Neuronal stem cell (in vitro differentiated cells): ENCODE data around the gene NTF4.
A peak's percentile ranks its signal among the peaks of the same experiment; 100 is the strongest.

ENCODE experiments used
- DNase-seq: peaks from one replicate; pipeline ENCODE4 v3.0.0-alpha.2; 2013; ENCODE audit warnings: low spot score
- H2AFZ ChIP-seq: one replicate; pipeline ENCODE4 v1.6.1; 2013; ENCODE audit warnings: mild to moderate bottlenecking, low read length, inconsistent platforms
- H2AK5ac ChIP-seq: 2 replicates; pipeline ENCODE4 v1.6.1; 2013; ENCODE audit warnings: low read depth, mild to moderate bottlenecking, inconsistent platforms, low read length, moderate library complexity, mixed read lengths
- H2BK120ac ChIP-seq: 2 replicates; pipeline ENCODE4 v1.6.1; 2013; ENCODE audit warnings: low read depth, mild to moderate bottlenecking, inconsistent platforms, low read length, moderate library complexity, mixed read lengths
- H2BK12ac ChIP-seq: one replicate; pipeline ENCODE4 v1.6.1; 2013; ENCODE audit warnings: low read length, inconsistent platforms
- H2BK15ac ChIP-seq: 2 replicates; pipeline ENCODE4 v1.6.1; 2013; ENCODE audit warnings: mild to moderate bottlenecking, low read length, inconsistent platforms, mixed read lengths
- H2BK5ac ChIP-seq: one replicate; pipeline ENCODE4 v1.6.1; 2013; ENCODE audit warnings: inconsistent platforms, mild to moderate bottlenecking, low read length, moderate library complexity
- H3K14ac ChIP-seq: one replicate; pipeline ENCODE4 v1.6.1; 2013; ENCODE audit warnings: low read length, inconsistent platforms
- H3K18ac ChIP-seq: 2 replicates; pipeline ENCODE4 v1.6.1; 2013; ENCODE audit warnings: low read length, inconsistent platforms
- H3K23ac ChIP-seq: 2 replicates; pipeline ENCODE4 v1.6.1; 2013; ENCODE audit warnings: low read depth, mild to moderate bottlenecking, mixed read lengths, low read length, inconsistent platforms; ENCODE audit not compliant: poor library complexity
- H3K27ac ChIP-seq: replicated peaks from 3 replicates; pipeline ENCODE4 v1.5.1; 2013; ENCODE audit warnings: low read length, inconsistent platforms
- H3K27me3 ChIP-seq, 3 experiments: 2 replicates each; pipeline ENCODE4 v1.6.1; 2013; ENCODE audit warnings: low read length in 3 of 3, mild to moderate bottlenecking in 2 of 3, inconsistent platforms in 1 of 3, low read depth in 1 of 3, mixed read lengths in 1 of 3, moderate library complexity in 1 of 3; ENCODE audit not compliant: control insufficient read depth in 3 of 3, insufficient read depth in 3 of 3
- H3K36me3 ChIP-seq, 2 donors: replicated peaks in 1 of 2; 2 replicates each; pipeline ENCODE4 v1.6.1; 2013; ENCODE audit warnings: low read length in 2 of 2; ENCODE audit not compliant: control insufficient read depth in 2 of 2, insufficient read depth in 2 of 2
- H3K4ac ChIP-seq: 2 replicates; pipeline ENCODE4 v1.6.1; 2013; ENCODE audit warnings: inconsistent platforms, mild to moderate bottlenecking, low read length, moderate library complexity
- H3K4me1 ChIP-seq, 2 donors: 1 replicate in 1 of 2; 2 replicates in 1 of 2; pipeline ENCODE4 v1.6.1; 2013; ENCODE audit warnings: low read length in 2 of 2, low read depth in 1 of 2; ENCODE audit not compliant: control insufficient read depth in 2 of 2, insufficient read depth in 1 of 2
- H3K4me2 ChIP-seq: one replicate; pipeline ENCODE4 v1.6.1; 2013; ENCODE audit warnings: mild to moderate bottlenecking, low read length, inconsistent platforms; ENCODE audit not compliant: insufficient read depth, poor library complexity, severe bottlenecking
- H3K4me3 ChIP-seq, 2 donors: 2 replicates each; pipeline ENCODE4 v1.5.1; 2013; ENCODE audit warnings: low read length in 2 of 2, mild to moderate bottlenecking in 2 of 2, inconsistent platforms in 1 of 2, moderate library complexity in 1 of 2
- H3K79me1 ChIP-seq: one replicate; pipeline ENCODE4 v1.6.1; 2013; ENCODE audit warnings: low read depth, mild to moderate bottlenecking, inconsistent platforms, low read length, moderate library complexity
- H3K9ac ChIP-seq: one replicate; pipeline ENCODE4 v1.6.1; 2013; ENCODE audit warnings: mild to moderate bottlenecking, low read depth, low read length, inconsistent platforms; ENCODE audit not compliant: poor library complexity
- H3K9me3 ChIP-seq, 2 donors: replicated peaks in 1 of 2; 2 replicates each; pipeline versions ENCODE3 to v1.6.1; 2013; ENCODE audit warnings: low read length in 2 of 2, mild to moderate bottlenecking in 2 of 2, inconsistent platforms in 1 of 2, low read depth in 1 of 2, mixed read lengths in 1 of 2, moderate library complexity in 1 of 2; ENCODE audit not compliant: control insufficient read depth in 2 of 2, insufficient read depth in 1 of 2
- H4K8ac ChIP-seq: one replicate; pipeline ENCODE4 v1.6.1; 2013; ENCODE audit warnings: low read depth, mild to moderate bottlenecking, inconsistent platforms, low read length, moderate library complexity
- H4K91ac ChIP-seq: one replicate; pipeline ENCODE4 v1.6.1; 2013; ENCODE audit warnings: low read length, low read depth, mild to moderate bottlenecking, inconsistent platforms; ENCODE audit not compliant: poor library complexity
- WGBS, 2 donors: extraction: QIAGEN DNeasy Blood & Tissue Kit; methylation state at CpG; one replicate each; pipeline ENCODE4 v1.1.7; 2013; ENCODE audit warnings: missing lambda C conversion rate in 2 of 2, mixed read lengths in 1 of 2; ENCODE audit not compliant: insufficient read length in 2 of 2, insufficient replicate concordance in 1 of 2; ENCODE audit errors: extremely low coverage in 2 of 2; 5-methylcytosine and 5-hydroxymethylcytosine counted together

NTF4 gene

GRCh38 chr19:49017666-49018351, 46.8 kb downstream of the NTF4 start:
- H3K4me3 ChIP-seq: peak overlapping the region in 1 of 2 donors; percentile 72
- H2AFZ ChIP-seq: no peak overlapping the region
- peaks cover 9% of the 10 kb centered on the region in 2 donors for H3K4me1 ChIP-seq
- H2BK120ac ChIP-seq: no peak overlapping the region
- WGBS, 2 donors: no CpG with 5 or more reads among the region's 62 CpGs
- peaks cover 0 to 25% (median 0%) of the 10 kb centered on the region in 3 experiments for H3K27me3 ChIP-seq
- H2BK12ac ChIP-seq: no peak overlapping the region
- no peak for DNase-seq
- H2BK15ac ChIP-seq: no peak overlapping the region
- H3K36me3 ChIP-seq: peaks cover 15 to 39% of the 10 kb centered on the region in 2 donors
- no peaks in the 10 kb centered on the region for H3K79me1 ChIP-seq
- no peaks in the 10 kb centered on the region for H3K9me3 ChIP-seq
- peak overlapping the region; percentile 24 for H3K9ac ChIP-seq
- peak overlapping the region; percentile 57 for H3K4me2 ChIP-seq
- no peak overlapping the region for H3K27ac ChIP-seq
- peak overlapping the region; percentile 75 for H2BK5ac ChIP-seq
- H2AK5ac ChIP-seq: peak overlapping the region; percentile 37
- peak overlapping the region; percentile 91 for H3K23ac ChIP-seq
- no peak overlapping the region for H4K8ac ChIP-seq
- peak overlapping the region; percentile 15 for H3K18ac ChIP-seq
- no peak overlapping the region for H3K4ac ChIP-seq
- H4K91ac ChIP-seq: no peak overlapping the region
- H3K14ac ChIP-seq: peak overlapping the region; percentile 71

GRCh38 chr19:49017041-49017665, 47.5 kb downstream of the NTF4 start, which contains the start of gene LHB:
TSS of gene LHB (minus strand) at chr19:49017091. CDS start at chr19:49017081, 10 bp downstream.
- no peaks in the 10 kb centered on the region for H3K9me3 ChIP-seq
- H3K9ac ChIP-seq: peak within 1 kb of the TSS; percentile 24
- H3K27me3 ChIP-seq: peaks cover 0 to 25% (median 0%) of the 10 kb centered on the region in 3 experiments
- no peak within 1 kb of the TSS for H3K4ac ChIP-seq
- no peak within 1 kb of the TSS for H2AFZ ChIP-seq
- peak within 1 kb of the TSS; percentile 15 for H3K18ac ChIP-seq
- DNase-seq: no peak
- H3K14ac ChIP-seq: peak within 1 kb of the TSS; percentile 71
- no peak within 1 kb of the TSS for H2BK15ac ChIP-seq
- H2BK5ac ChIP-seq: peak within 1 kb of the TSS; percentile 75
- H3K27ac ChIP-seq: no peak within 1 kb of the TSS
- no peak within 1 kb of the TSS for H2BK12ac ChIP-seq
- H3K36me3 ChIP-seq: peaks cover 15 to 45% of the 10 kb centered on the region in 2 donors
- H3K4me1 ChIP-seq: peaks cover 9% of the 10 kb centered on the region in 2 donors
- H3K23ac ChIP-seq: peak within 1 kb of the TSS; percentile 91
- peak within 1 kb of the TSS; percentile 57 for H3K4me2 ChIP-seq
- H3K79me1 ChIP-seq: no peaks in the 10 kb centered on the region
- peak within 1 kb of the TSS in 1 of 2 donors; percentile 72 for H3K4me3 ChIP-seq
- no peak within 1 kb of the TSS for H4K8ac ChIP-seq
- no CpG with 5 or more reads among the region's 17 CpGs for WGBS, 2 donors
- no peak within 1 kb of the TSS for H2BK120ac ChIP-seq
- H2AK5ac ChIP-seq: no peak within 1 kb of the TSS
- H4K91ac ChIP-seq: no peak within 1 kb of the TSS

DNA sequence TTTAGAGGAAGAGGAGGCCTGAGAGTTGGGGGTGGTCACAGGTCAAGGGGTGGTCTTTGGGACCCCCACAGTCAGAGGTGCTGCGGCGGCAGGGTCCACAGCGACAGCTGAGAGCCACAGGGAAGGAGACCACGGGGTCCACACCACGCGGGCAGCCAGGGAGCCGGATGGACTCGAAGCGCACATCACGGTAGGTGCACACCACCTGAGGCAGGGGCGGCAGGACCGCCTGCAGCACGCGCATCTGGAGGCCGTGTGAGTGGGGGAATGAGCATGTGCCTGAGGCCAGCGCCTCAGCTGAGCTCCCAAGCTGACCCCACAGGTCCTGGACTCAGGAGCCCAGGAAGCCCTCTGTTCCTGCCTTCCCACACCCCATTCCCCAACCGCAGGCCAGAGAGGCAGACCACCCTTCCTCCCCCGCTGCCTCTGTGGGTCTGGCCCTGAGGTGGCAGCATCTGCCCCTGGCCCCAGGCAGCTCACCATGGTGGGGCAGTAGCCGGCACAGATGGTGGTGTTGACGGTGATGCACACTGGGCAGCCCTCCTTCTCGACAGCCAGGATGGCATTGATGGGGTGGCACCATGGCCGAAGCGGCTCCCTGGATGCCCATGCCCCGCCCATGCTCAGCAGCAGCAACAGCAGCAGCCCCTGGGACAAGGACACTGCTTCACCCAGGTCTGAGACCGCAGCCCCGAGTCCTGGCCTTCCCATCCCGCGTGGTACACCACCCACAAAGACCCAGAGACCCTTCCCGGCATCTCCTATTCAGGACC, 48.4 kb downstream of the NTF4 start:
- Histone ChIP-seq H3K23ac (no peak overlapping the region), H2AK5ac (no peak overlapping the region), H3K9me3 (no peaks in the 10 kb centered on the region), H2BK12ac (no peak overlapping the region), H3K4me3 (no peak overlapping the region), H3K14ac (no peak overlapping the region), H2AFZ (no peak overlapping the region), H4K8ac (no peak overlapping the region), H3K79me1 (no peaks in the 10 kb centered on the region), H3K27ac (no peak overlapping the region), H2BK15ac (no peak overlapping the region), H3K36me3 (peaks cover 21 to 54% of the 10 kb centered on the region in 2 donors), H3K9ac (peak overlapping the region; percentile 3), H2BK120ac (no peak overlapping the region), H3K4me1 (peaks cover 9% of the 10 kb centered on the region in 2 donors), H3K27me3 (peaks cover 0 to 25% (median 0%) of the 10 kb centered on the region in 3 experiments), H3K4me2 (no peak overlapping the region), H2BK5ac (no peak overlapping the region), H4K91ac (no peak overlapping the region), H3K18ac (no peak overlapping the region), H3K4ac (no peak overlapping the region)
- WGBS, 2 donors: no CpG with 5 or more reads among the region's 29 CpGs
- no peak for DNase-seq
